ENCODE data around the gene ATOH8. TPM values are rescaled to one million over a fixed set of nuclear protein-coding genes. Genes with fewer than 3 reads are reported as not detected.

The ATOH8 gene
- total RNA-seq, 2 experiments from 2014 or later, result not detected

DNA sequence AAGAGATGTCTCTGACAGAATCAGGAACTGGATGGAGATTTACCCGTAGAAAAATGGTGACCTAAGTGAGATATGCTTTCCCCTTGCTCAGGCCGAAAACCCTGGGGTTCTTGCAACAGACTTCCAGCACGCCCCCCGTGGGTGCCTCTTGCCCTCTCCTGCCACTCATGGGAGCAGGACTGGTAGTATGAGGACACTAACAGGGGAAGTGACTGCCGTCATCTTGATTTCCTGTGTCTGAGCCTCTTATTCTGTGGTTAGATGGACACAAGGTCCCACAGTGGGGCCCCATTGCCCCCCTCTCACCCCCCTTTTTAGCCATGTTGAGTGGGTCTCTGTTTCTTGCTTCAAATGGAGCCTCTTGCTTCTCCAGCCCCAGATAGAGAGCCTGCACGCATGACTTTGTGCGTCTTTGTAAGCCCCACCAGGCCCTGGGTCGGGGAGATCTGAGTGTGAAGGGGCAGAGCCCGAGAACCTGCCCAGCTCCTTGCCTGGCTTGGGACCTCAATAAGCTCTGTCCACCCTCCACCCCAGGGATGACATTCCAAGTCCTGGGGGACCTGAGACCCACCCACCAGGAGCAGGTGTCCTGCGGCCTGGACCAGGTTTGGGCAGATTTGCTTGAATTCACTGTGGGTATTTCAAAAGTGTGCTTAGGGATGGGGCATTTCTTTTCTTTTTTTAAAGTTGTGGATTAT lies 47.0 kb upstream of the ATOH8 start:
- DNase-seq, result peak in 3 of 14 experiments; percentile 24 to 52 (median 41)
- H3K27ac Mint-ChIP-seq, result no peak overlapping the region
- POLR2A ChIA-PET, result interaction anchor here (0.9 kb wide), 1 partner anchor 18 kb away, joined by 3 read pairs; no protein-coding TSS in a partner anchor

DNA sequence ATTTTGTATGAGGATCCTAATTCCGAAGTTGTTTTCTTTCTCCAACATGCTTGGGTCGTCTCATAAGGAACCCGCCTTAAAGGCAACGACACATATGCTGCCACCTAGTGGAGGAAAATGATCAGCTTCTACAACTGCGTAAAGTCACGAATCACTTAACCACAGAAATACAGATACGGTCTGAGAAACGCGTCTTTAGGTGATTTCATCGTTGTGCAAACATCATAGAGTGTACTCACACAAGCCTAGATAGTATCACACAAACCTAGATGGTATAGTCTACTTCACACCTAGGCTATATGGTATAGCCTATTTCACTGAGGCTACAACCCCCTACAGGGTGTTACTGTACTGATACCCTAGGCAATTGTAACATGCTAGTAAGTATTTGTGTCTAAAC lies 46.5 kb upstream of the ATOH8 start:
- intact Hi-C loops (cut with DNase I, micrococcal nuclease), result loop anchor here (1.0 to 10.0 kb wide), 6 partner anchors 28 to 317 kb away; no protein-coding TSS in a partner anchor
- no peaks in the 10 kb centered on the region for H3K9me3 Mint-ChIP-seq
- H3K27ac Mint-ChIP-seq, result no peak overlapping the region
- H3K4me1 Mint-ChIP-seq (ENCODE audit: low read depth), result peaks cover 13% of the 10 kb centered on the region
- Histone ChIP-seq H3K4me3 (ENCODE audit: low read length) (no peak overlapping the region), H3K4me1 (ENCODE audit: insufficient read depth, low read length) (peaks cover 14% of the 10 kb centered on the region), H3K36me3 (ENCODE audit: insufficient read depth, low read length) (no peaks in the 10 kb centered on the region), H3K27ac (ENCODE audit: low read depth in 1 of 2, low read length in 2 of 2) (no peak overlapping the region), H3K9me3 (ENCODE audit: control insufficient read depth in 1 of 2, insufficient read depth in 1 of 2, low read length in 2 of 2) (no peaks in the 10 kb centered on the region), H3K27me3 (ENCODE audit: control insufficient read depth in 1 of 2, insufficient read depth in 2 of 2, low read length in 2 of 2) (peaks cover 0 to 4% of the 10 kb centered on the region in 2 experiments)
- CTCF ChIA-PET, result interaction anchor here (0.7 to 1.9 kb wide), 12 partner anchors 8 to 369 kb away, joined by 3 to 9 read pairs (median 4); no protein-coding TSS in a partner anchor
- no peak overlapping the region for H3K4me3 Mint-ChIP-seq
- peak; percentile 80 for ATAC-seq (ENCODE audit: poor library complexity)
- no peaks in the 10 kb centered on the region for H3K36me3 Mint-ChIP-seq (ENCODE audit: low read depth)
- H3K27me3 Mint-ChIP-seq, result peaks cover 13% of the 10 kb centered on the region
- DNase-seq, result peak in 11 of 14 experiments; percentile 21 to 87 (median 50)
- TF ChIP-seq, protein P1, sequence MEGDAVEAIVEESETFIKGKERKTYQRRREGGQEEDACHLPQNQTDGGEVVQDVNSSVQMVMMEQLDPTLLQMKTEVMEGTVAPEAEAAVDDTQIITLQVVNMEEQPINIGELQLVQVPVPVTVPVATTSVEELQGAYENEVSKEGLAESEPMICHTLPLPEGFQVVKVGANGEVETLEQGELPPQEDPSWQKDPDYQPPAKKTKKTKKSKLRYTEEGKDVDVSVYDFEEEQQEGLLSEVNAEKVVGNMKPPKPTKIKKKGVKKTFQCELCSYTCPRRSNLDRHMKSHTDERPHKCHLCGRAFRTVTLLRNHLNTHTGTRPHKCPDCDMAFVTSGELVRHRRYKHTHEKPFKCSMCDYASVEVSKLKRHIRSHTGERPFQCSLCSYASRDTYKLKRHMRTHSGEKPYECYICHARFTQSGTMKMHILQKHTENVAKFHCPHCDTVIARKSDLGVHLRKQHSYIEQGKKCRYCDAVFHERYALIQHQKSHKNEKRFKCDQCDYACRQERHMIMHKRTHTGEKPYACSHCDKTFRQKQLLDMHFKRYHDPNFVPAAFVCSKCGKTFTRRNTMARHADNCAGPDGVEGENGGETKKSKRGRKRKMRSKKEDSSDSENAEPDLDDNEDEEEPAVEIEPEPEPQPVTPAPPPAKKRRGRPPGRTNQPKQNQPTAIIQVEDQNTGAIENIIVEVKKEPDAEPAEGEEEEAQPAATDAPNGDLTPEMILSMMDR (IDR thresholded peaks at IDR 0.05), result peak; percentile 83
- POLR2A ChIA-PET, result interaction anchor here (0.9 kb wide), 1 partner anchor 17 kb away, joined by 3 read pairs; no protein-coding TSS in a partner anchor

More for the DNA sequence above, 47.0 kb upstream of the ATOH8 start:
- Histone ChIP-seq H3K4me3 (ENCODE audit: low read length) (no peak overlapping the region), H3K27ac (ENCODE audit: low read depth in 1 of 2, low read length in 2 of 2) (no peak overlapping the region), H3K27me3 (ENCODE audit: control insufficient read depth in 1 of 2, insufficient read depth in 2 of 2, low read length in 2 of 2) (peaks cover 0 to 4% of the 10 kb centered on the region in 2 experiments), H3K36me3 (ENCODE audit: insufficient read depth, low read length) (no peaks in the 10 kb centered on the region), H3K9me3 (ENCODE audit: control insufficient read depth in 1 of 2, insufficient read depth in 1 of 2, low read length in 2 of 2) (no peaks in the 10 kb centered on the region), H3K4me1 (ENCODE audit: insufficient read depth, low read length) (peaks cover 14% of the 10 kb centered on the region)
- intact Hi-C loops (cut with DNase I, micrococcal nuclease), result loop anchor here (1.0 to 10.0 kb wide), 6 partner anchors 27 to 316 kb away; no protein-coding TSS in a partner anchor
- Mint-ChIP-seq H3K4me1 (ENCODE audit: low read depth) (peaks cover 13% of the 10 kb centered on the region), H3K27me3 (peaks cover 13% of the 10 kb centered on the region), H3K9me3 (no peaks in the 10 kb centered on the region), H3K4me3 (no peak overlapping the region), H3K36me3 (ENCODE audit: low read depth) (no peaks in the 10 kb centered on the region)
- CTCF ChIA-PET, result interaction anchor here (0.7 to 1.9 kb wide), 9 partner anchors 11 to 370 kb away, joined by 3 to 9 read pairs (median 4); no protein-coding TSS in a partner anchor
- TF ChIP-seq, protein P1 (IDR thresholded peaks at IDR 0.05), result no peak
- ATAC-seq (ENCODE audit: poor library complexity), result no peak

DNA sequence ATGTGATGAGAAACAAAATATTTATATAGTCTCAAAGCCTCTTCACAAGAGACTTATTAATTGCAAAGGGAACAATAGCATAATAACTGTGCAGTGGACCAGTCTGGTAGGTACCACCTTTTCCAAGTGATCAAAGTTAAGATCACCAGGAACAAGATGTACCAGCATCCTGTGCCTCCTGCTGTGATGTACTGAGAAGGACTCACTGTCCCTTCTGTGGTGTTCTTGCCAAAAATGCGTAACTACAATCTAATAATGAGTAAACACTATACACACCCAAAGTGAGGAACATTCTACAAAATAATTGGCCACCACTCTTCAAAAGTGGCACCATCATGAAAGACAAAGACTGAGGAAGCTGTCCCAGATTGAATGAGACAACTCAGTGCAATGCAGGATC lies 45.1 kb upstream of the ATOH8 start:
- ChIA-PET CTCF (no interaction called here), POLR2A (no interaction called here)
- ATAC-seq (ENCODE audit: poor library complexity) (no peak), DNase-seq (no peak)
- H3K27ac Mint-ChIP-seq, result no peak overlapping the region
- H3K27me3 ChIP-seq (ENCODE audit: control insufficient read depth in 1 of 2, insufficient read depth in 2 of 2, low read length in 2 of 2), result peaks cover 0 to 4% of the 10 kb centered on the region in 2 experiments
- H3K36me3 Mint-ChIP-seq (ENCODE audit: low read depth), result no peaks in the 10 kb centered on the region
- no peaks in the 10 kb centered on the region for H3K36me3 ChIP-seq (ENCODE audit: insufficient read depth, low read length)
- H3K27ac ChIP-seq (ENCODE audit: low read depth in 1 of 2, low read length in 2 of 2), result no peak overlapping the region
- H3K9me3 Mint-ChIP-seq, result no peaks in the 10 kb centered on the region
- H3K27me3 Mint-ChIP-seq, result peaks cover 13% of the 10 kb centered on the region
- H3K9me3 ChIP-seq (ENCODE audit: control insufficient read depth in 1 of 2, insufficient read depth in 1 of 2, low read length in 2 of 2), result no peaks in the 10 kb centered on the region
- no peak overlapping the region for H3K4me3 Mint-ChIP-seq
- TF ChIP-seq, protein P1 (IDR thresholded peaks at IDR 0.05), result no peak
- peaks cover 14% of the 10 kb centered on the region for H3K4me1 ChIP-seq (ENCODE audit: insufficient read depth, low read length)
- intact Hi-C loops (cut with DNase I, micrococcal nuclease), result loop anchor here in 1 of 2 experiments (10.0 kb wide), 1 partner anchor 314 kb away; no protein-coding TSS in a partner anchor
- H3K4me3 ChIP-seq (ENCODE audit: low read length), result no peak overlapping the region
- H3K4me1 Mint-ChIP-seq (ENCODE audit: low read depth), result peaks cover 13% of the 10 kb centered on the region
